ENCODE measurements around the gene ENO4.

The ENO4 gene

DNA sequence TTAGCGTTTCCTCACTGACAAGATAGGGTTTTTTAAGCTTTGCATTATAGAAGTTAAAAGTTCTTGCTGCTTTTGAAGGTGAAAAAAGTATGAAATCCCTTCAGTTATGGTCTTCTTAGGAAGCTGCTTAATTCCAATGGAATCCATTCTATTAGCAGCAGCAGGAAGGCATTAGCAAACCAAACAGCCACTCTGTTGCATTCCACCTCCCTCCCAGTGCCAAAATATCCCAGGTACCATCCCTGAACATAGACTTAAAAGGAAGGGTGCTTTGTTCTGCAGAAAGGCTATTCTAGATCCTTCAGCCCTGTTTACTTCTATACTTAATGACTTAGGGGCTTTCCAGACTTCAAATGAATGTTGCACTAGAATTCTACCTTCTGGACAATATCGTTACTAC lies 23.8 kb downstream of the ENO4 start:
- DNase-seq: no peak

DNA sequence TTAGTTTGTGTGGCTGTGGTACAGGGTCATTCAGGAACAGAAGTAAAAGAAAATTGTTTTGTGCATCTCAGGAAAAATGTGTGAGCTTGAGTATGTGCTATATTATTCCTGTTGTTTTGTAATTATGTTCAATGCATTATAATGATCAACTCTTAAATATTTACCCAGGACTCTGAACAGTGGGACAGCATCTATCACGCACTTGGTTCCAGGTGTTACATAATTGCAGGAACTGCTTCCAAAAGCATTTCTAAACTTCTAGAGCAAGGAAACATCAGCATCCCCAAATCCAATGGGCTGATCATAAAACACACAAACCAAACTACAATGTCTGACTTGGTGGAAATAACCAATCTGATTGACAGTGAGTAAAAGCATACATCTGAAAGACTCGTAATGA lies 26.6 kb downstream of the ENO4 start:
- DNase-seq: no peak

DNA sequence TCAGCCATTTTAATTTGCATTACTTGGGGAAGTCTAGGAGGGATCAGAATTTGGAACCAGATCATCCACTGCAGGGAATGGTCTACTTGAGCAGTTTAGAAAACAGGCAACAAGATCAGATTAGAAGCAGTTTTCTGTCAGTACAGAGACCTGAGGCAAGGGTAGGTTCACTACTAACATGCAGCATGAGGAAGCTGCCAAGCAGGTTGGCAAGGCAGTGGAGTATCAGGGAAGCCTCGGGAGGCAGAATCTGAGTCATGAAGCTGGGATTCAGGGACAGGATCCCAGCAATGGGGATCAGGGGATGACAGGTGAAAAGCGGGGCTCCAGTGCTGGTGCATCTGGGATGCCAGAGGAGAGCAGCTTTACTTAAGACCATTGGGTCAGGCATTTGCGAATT lies 28.1 kb downstream of the ENO4 start:
- DNase-seq: peak in 1 of 2 experiments; percentile 31

DNA sequence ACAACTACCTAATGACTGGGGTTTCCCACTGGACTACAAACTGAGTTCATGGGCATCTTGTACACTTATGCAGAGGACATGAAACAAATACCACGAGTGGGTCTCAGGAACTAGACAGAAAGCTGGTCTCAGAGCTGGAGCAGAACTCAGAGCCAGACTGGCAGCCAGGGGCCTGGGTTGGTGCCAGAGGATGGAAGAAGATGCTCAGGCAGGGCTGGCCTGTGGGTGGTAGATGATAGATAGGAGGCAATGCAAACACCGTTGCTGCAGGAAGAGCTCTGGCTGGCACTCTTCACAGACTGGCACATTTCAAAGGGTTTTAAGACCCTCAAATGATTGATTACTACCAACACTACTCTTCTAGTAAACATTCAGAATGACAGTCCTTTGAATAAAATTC lies 28.8 kb downstream of the ENO4 start:
- DNase-seq: peak; percentile 25 to 40

DNA sequence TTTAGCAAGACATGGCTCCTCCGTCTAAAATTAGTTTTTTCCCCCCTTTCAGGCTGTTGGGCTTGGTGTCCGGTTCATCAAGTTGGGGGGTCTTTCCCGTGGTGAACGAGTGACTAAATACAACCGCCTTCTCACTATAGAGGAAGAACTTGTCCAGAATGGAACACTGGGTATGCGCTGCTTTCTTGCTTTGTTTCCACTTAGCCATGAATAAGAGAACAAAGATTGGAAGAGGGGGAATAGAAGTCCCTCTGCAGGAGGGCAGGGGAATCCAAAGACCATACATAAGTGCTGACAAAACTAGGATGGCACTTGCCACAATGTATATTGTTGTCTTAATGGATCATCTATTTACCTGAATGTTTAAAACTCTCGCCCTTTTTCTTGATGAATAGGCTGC lies 30.5 kb downstream of the ENO4 start:
- DNase-seq: no peak

DNA sequence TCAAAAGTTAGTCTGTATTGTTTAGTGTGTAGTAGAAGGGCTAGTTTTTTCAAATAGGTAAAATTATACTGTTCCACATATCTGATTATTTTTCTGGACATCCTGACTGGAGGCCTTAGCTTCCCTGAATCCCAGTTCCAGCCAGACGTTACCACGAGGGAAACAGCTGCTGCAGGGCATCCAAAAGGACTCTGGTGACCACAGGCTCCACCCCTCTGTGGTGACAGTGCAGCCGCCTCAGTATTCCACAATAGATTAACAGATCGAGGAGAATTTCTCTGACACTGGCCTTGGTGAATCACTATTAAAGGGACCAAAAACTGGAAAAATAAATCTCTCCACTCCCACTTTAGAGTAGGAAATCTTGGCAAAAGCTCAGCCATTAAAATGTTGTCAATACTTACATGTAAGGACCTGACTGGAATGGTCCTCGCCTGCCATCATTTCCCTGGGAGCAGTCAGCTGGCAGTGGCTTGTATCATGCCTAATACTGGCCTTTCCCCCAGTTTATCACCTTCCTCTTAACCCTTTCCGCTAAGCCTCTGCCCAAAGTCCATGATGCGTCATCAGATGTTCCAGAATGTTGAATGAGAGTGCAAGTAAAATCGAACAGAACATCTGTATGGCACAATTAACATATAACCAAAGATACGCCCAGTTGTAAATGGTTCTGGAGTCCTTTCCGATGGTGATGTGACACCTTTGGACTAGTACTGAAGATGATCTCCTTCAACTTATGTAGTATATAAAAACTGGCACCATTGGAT lies 31.6 kb downstream of the ENO4 start:
- no peak for DNase-seq

DNA sequence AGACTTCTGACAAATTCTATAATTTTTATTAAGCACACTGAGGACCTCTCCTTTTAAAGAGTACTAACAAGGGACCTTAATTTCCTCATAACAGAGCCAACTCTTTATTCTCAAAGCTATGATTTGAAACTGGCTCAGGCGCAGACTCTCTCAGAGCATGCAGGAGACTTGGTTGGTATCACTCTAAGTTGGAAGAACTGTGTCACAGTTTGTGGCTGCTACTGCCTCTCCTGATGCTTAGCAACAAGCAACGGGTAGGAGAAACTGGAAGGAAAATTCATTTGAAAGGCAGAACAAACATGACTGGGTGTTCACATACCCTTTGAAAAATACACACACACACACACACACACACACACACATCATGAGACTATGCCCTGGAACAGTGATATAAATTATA lies 33.3 kb downstream of the ENO4 start:
- DNase-seq: no peak

DNA sequence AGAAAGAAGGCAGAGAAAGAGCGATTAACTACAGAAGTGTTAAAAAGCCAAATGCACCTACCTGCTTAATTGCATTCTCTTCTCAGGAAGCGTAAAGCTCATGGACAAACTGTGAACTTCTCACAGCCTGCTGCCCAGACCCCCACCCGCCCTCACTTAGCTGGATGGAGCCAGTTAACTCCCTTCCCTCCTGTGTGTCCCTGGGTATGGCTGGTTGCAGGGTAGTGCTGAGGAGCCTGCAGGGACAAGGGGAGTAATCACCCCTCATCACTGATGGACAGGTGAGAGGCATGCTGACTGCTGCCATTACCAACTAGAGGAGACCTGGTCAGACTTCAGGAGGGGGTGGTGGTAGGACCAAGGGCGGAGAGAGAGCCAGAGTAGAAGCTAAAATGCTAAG lies 37.5 kb downstream of the ENO4 start:
- DNase-seq: no peak

DNA sequence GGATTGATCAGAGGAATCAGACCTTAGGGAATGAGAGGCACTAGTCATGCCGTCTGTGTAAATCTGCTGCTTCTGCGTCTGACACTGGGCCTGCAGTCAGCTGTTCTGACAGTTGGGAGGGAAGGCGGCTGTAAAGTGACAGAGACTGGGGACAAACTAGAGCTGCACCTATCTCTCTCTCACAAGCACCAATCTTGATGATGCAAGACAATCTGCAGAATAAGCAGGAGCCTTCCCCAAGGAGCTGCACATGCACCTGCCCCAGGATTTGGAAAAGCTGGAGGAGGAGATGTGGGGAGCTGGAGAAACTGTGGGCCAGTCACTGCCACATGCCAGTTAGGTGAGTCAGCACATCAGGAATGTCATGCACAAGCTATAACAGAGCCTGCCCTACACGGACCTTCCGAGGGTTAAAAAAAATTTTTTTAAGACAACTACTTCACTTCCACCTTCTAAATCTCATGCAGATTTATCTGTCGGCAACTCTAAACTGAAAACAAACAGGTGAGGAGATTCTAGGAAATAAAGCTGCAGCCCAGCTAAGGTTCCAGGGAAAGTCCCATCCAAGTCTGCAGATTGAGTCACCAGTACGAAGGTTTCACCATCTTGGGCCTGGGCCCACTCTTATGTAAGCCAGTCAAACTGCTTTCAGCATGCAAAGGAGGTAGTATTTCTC lies 39.2 kb downstream of the ENO4 start:
- DNase-seq: no peak

DNA sequence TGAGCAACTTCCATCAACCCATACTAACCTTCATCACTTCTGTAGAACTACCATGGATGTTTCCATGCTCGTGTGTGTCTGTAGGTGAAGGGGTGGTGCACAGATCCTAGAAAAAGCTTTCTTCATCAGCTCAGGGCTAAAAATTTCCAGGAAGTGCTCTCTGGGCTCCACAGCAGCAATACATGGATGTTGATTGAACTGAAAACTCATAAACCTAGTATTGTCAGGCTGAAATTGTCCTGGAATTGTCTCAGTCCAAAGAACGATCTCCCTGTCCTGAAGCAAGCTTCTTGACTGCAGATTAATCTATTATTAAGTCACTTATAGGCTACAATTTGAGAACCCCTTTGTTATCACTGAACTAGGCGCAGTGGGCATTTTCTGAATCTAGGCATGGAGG lies 39.8 kb downstream of the ENO4 start:
- no peak for DNase-seq

DNA sequence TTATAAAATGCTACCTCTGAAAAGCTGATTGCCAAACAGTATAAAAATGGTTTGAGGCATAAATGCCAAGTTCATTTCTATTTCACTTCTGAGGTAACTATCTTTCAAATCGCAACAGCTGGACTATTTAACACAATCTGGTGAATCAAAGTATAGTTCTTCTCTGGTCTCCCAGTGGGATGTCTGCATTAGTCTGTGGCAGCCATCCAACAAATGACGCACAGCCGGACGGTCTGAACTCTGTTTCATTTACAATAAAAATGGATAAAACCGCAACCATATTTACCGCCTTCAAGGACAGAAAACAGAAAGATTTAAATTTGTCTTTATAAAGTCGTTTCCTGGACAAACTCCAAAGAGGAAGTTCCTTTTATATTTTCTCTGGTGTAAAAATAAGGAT lies 41.9 kb downstream of the ENO4 start:
- peak; percentile 58 to 83 for DNase-seq

DNA sequence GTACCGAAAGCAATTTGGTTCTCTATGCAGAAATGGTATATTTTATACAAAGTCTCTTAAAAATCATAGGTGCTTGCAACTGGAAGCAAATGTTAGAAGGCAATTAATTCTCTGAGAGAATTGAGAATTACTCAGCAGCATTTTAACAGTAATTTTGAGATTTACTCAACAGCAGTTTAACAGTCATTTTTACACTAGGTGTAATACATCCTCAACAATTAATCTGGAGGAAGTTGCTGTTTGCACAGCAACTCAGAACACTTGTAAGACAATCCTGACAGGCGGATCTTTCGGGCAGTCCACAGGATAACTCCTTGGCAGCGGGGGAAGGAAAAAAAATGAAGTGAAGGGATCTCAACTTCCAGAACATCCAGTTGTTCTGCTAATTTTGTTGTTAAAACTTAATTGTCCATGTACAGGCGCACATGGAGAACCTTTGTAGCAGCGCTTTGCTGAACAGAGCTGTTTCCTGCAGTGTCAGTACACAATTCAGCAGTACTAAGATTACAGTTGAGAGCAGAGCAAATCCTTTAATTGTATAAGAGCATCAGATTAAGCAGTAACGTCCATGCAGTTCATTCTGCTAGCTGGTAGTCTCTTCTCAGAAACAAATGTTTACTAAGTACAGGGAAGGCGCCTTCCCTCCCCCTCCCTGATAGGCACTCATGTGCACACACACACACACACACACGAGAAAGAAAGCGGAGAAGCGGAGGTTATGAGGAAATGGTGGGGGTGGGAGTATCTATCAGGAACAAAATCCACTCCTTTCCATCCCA lies 43.8 kb downstream of the ENO4 start:
- DNase-seq: no peak

DNA sequence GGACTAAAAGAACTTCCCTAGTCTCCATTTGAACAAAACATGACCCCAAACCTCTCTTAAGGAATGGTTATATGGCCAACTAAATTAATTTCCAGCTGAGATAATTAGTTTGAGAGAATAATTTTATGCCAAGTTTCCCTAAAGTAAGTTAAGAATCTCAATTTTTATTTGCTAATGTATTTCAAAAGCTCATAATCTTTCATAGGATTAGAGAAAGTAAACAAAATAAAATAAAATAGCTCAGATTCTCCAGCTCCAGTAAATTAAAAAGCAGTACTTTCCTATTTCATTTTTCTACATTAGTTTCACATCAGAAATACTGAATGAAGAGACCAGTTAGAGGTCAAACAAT lies 44.4 kb downstream of the ENO4 start:
- no peak for DNase-seq

DNA sequence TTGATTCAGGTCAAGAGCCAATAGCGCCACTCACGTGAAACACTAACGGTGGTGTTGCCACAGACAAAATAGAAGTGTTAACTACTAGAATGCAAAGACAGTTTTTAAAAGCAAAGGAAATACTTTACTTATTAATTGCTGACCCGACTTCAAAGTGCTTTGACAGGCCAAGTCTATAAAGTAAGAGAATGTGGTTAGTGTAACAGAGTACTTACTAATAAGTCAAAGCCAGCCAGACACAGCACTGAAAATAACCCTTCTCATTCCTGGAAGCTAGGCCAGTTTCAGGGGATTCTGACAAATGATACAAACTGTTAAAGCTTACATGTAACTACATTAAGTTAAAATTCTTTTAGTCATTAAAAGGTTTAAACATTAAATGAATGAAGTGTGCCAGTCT lies 50.3 kb downstream of the ENO4 start:
- DNase-seq: no peak

DNA sequence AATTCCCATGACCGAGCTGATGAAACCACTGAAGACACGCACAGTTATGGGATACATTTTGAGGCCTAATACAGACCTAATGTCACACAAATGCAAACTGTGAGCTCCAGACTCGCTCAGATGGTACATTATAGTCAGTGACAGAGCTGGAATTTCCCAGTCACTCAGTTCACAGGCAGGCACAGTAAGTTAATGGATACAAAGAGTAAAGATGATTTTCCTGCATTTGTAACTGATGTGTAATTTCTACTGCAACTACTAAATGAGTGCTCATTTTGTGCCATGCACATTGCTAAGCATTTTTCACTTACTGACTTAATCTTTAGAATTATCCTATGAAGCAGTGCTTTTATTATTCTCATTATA lies 56.5 kb downstream of the ENO4 start:
- no peak for DNase-seq

DNA sequence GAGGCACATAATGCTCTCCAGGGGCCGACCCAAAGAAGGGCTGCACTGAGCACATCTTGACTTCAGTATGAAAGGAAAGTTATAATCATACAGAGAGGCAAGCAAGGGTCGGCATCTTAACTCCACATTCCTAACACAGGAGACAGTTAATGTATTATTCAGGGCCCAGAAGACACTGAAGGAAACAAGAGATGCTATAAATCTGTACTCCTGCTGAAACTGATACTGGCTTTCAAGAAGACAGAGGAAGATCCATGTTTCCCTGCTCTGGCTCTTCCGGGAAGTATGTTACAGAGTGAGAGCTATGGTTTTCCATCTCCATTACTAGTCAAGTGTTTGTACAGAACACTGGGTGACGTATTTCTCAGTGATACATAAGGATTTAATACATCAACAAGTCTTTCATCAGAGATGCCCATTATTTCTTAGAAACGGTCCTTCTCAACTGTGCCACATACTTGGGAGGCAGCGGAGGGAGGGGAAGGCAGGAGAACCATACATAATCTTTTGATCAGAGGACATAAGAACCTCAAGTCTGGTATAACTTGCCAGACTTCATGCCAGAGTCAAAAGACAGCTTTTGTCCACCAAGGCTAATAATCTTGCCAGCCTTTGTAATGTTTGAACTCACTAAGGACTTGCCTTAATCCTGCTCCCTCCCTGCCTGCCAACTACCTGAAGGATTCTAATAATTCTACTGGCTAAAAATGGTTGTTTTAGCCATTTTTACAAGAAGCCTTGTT lies 58.1 kb downstream of the ENO4 start:
- no peak for DNase-seq

DNA sequence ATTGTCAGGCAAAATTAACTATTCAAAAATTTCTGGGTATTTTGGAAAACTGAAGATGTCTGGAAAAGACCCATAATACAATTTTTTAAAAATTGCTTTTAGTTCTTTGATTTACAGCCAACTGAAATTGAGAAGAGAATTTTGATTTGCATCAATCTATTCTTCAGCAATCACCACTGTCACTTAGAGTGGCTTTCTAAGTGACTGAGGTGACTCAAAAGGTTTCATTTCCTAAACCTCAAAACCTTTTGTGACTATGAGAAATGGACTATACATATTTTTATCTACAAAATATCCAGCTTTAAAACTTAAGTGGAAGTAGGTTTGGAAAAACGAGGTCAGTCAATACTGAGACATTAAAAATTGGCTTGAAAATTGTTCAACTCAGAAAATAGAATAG lies 60.0 kb downstream of the ENO4 start:
- no peak for DNase-seq

DNA sequence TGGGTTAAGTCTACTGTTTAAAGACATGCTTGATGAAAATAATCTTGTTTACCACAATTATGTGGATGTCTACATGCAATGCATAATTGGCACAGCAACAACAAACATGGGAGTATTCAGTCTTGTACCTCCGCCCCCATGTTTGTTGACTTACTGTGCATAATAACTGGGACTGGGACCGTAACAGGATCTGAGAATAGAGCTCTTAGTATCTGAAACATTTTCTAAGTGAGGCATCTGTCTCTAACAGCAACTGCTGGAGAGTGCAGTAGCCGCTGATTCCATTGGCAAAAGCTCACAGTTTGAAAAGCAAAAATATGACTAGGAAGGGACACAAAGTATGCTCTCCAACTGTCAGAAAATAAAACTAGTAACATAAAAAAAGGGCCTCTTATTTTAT lies 61.6 kb downstream of the ENO4 start:
- DNase-seq: no peak

DNA sequence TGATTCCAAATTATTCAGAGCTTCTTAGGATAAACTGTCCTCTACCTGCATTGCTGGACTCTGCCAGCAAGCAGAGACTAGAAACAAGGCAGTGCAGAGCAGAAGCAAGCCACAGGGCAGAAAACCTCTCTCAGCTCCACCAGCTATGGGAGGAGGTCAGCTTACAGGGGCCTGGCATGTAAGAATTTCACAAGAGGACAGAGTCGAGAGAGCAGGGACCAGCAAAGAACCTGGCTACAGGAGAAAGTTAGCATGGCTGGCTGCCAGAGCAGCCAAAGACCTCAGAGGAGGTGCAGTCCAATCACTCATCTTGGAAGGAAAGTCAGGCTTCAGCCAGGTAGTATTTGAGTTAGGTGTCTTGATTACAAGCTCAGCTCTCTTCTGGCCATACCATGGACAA lies 62.9 kb downstream of the ENO4 start:
- no peak for DNase-seq

DNA sequence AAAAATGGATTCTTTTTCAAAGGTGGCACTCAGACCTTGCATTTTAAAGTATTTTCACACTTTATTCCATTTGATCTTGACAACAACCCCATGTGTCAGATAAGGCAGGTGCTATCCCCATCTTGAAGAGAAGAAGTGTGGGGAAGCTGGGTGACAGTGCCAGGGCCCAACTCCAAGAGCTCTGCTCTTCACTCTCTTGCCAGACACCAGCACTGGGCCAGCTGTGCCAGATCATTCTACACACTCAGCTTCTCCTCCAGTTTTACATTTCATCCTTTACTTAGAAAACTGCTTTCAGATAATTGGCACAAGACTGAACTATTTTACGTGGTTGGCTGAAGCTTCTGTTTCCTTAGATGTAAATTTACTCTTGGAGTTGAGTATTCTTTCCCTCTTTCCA lies 64.4 kb downstream of the ENO4 start:
- peak in 1 of 2 experiments; percentile 18 for DNase-seq

DNA sequence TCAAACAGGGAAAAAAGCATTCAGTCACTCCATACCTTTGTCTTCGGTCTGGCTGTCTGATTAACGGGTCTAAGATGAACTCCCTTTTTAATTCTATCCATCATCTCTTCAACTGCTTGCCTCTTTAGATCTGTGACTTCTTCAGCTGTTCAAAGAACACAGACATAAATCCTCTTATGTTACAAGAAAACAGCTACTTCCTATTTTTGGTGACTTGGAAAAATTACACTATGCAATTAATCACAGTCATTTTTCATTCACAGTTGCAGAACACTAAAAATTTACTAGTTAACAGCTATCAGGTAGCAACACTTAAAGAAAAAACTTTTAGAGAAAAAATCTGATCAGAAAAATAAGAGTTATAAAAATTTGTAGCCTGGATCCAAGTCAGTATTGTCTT lies 66.0 kb downstream of the ENO4 start:
- DNase-seq: no peak

DNA sequence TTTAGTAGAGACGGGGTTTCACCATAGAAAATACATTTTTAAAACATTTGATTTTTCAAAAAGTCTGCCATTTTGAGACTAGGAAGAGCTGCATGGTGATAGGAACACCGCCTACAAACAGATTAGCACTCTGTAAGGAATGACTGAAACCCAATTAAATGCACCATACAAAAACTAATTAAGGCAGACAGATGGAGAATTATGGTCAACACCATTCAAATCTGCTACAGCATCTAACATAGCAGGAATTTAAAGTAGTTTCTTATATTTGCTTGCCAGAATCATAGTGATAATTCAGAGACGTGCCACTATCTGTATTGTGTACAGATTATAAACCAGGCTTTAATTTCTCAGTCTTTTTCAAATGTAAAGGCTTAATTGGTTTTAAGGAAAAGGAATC lies 68.2 kb downstream of the ENO4 start:
- DNase-seq: no peak

DNA sequence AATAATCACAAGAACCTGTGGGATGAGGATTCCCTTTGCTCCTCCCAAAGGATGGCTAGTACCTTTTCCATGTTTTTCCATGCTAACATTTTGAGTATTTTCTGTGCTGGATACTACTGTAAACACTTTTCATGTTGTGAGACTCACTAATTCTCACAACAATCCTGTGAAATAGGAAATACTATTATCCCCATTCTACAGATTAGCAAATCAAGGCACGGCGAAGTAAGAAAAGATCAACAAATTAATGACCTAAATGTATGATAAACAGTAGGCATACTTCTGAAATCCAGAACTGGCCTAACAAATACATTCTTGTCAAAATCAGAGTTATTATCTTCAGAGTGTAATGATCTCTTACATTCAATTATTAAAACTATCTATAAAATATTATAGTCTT lies 69.3 kb downstream of the ENO4 start:
- no peak for DNase-seq

DNA sequence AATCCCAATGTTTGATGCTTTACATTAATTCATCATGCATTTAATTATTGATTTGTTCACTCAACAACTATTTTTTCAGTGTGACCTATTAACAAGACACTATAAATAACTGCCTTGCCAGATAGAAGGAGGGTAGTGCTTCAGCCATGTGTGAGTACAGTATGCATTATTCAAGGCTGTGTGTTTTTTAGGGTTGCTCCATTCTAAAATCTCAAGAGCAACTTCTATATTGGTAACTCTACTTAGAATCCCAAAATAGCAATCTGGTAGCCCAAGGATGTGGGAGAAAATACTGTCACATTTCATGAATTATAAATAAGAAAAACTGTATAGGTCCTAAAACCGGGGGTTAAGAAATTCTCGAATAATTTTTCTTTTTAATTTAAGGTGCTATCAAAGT lies 69.9 kb downstream of the ENO4 start:
- DNase-seq: no peak
